ENCODE measurements around the gene PHACTR1. TPM values are rescaled to one million over a fixed set of nuclear protein-coding genes. Genes with fewer than 3 reads are reported as not detected.
"Not testable (repeated sequence)": the region's sequence is repeated elsewhere in the genome, so short reads cannot be mapped to it uniquely, and the experiment has no call there.

The PHACTR1 gene
- total and polyA plus RNA-seq, 2 donors (not counting 1 experiment from before 2014, with no cell fraction given): 0.60 to 1.2 TPM

DNA sequence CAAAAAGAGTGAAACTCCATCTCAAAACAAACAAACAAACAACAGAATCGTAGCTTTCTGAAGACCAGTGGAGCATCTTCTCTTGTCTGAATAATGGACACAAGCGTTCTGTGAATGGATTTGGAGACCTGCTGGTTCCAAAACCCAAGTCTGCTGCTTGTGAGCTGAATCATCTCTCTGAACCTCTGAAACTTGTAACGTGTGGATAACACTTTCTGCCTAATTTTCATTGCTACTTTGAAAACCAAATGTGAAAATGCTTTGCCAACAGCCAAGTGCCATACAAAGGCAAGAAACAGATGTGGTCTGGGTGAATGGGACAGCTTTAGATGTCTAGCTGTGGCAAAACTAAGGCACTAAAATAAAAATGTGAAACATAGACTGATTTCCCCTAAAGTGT, 44.3 kb downstream of the PHACTR1 start:
- Histone ChIP-seq H3K79me2 (ENCODE audit: control insufficient read depth, insufficient read depth, low read length) (no peaks in the 10 kb centered on the region), H3K9ac (ENCODE audit: insufficient read depth, low read length) (no peak overlapping the region), H3K36me3 (ENCODE audit: control insufficient read depth, insufficient read depth, low read length) (no peaks in the 10 kb centered on the region), H3K4me3 (replicated peaks in 1 of 4; ENCODE audit: control extremely low read depth in 1 of 4, insufficient read depth in 1 of 4, low read depth in 3 of 4, low read length in 4 of 4) (no peak overlapping the region), H3K4me1 (ENCODE audit: control insufficient read depth, extremely low read depth, insufficient read depth, low read length) (no peaks in the 10 kb centered on the region), H4K20me1 (ENCODE audit: control insufficient read depth, extremely low read depth, insufficient read depth, low read length) (no peaks in the 10 kb centered on the region), H3K4me2 (ENCODE audit: extremely low read depth, insufficient read depth, low read length) (no peak overlapping the region), H3K27me3 (ENCODE audit: control insufficient read depth, insufficient read depth, low read length) (no peaks in the 10 kb centered on the region), H3K27ac (ENCODE audit: insufficient read depth, low read length) (no peak overlapping the region), H3K9me3 (ENCODE audit: control insufficient read depth, insufficient read depth, low read depth, low read length) (no peaks in the 10 kb centered on the region), H2AFZ (ENCODE audit: low read length) (no peak overlapping the region)
- no peak for TF ChIP-seq EZH2 (IDR thresholded peaks at IDR 0.05; ENCODE audit: low read length, missing control alignments)
- TF ChIP-seq, protein P1, sequence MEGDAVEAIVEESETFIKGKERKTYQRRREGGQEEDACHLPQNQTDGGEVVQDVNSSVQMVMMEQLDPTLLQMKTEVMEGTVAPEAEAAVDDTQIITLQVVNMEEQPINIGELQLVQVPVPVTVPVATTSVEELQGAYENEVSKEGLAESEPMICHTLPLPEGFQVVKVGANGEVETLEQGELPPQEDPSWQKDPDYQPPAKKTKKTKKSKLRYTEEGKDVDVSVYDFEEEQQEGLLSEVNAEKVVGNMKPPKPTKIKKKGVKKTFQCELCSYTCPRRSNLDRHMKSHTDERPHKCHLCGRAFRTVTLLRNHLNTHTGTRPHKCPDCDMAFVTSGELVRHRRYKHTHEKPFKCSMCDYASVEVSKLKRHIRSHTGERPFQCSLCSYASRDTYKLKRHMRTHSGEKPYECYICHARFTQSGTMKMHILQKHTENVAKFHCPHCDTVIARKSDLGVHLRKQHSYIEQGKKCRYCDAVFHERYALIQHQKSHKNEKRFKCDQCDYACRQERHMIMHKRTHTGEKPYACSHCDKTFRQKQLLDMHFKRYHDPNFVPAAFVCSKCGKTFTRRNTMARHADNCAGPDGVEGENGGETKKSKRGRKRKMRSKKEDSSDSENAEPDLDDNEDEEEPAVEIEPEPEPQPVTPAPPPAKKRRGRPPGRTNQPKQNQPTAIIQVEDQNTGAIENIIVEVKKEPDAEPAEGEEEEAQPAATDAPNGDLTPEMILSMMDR (conservative IDR thresholded peaks at IDR 0.05 in 1 of 2, IDR thresholded peaks at IDR 0.05 in 1 of 2; ENCODE audit: low read depth in 1 of 2, low read length in 2 of 2): no peak
- DNase-seq (ENCODE audit: low read depth in 2 of 2): peak in 1 of 2 donors; percentile 41

DNA sequence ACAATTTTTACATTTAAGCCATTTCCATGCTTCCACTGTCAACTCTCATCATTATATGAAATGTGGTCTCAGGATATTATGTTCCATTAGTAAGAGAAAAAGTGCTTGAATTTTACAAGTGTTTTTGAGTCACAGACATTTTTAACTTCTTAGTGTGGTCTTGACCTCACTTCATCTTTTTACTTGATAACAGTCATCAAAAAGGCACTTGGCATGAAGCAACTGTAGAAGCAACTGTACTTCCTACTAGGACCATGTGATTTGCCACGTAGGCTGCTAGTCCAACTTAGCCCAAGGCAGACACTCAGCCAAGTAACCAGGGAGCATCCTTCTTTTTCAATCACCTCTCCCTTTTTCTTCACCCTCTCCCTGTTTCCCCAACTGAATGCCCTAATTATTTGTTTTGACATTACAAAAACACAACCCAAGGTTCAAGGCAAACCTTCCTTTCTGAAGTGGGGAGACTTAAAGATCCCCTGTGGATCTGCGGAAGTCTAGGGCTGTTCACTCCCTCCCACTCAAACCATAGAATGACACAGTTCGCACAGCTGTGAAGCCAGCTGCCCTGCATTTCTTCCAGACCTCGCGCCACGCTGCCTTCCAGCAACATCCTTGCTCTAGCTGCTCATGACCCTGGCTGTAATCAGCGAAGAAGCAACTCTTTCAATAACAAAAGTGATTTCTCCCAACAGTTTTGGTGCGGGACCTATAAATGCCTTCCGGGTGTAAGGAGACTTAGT, 45.0 kb downstream of the PHACTR1 start:
- no peaks in the 10 kb centered on the region for H3K36me3 ChIP-seq (ENCODE audit: control insufficient read depth, insufficient read depth, low read length)
- H3K27me3 ChIP-seq (ENCODE audit: control insufficient read depth, insufficient read depth, low read length): no peaks in the 10 kb centered on the region
- H3K4me3 ChIP-seq (replicated peaks in 1 of 4; ENCODE audit: control extremely low read depth in 1 of 4, insufficient read depth in 1 of 4, low read depth in 3 of 4, low read length in 4 of 4): no peak overlapping the region
- H3K27ac ChIP-seq (ENCODE audit: insufficient read depth, low read length): no peak overlapping the region
- H3K4me1 ChIP-seq (ENCODE audit: control insufficient read depth, extremely low read depth, insufficient read depth, low read length): no peaks in the 10 kb centered on the region
- no peaks in the 10 kb centered on the region for H3K9me3 ChIP-seq (ENCODE audit: control insufficient read depth, insufficient read depth, low read depth, low read length)
- TF ChIP-seq, protein P1 (conservative IDR thresholded peaks at IDR 0.05 in 1 of 2, IDR thresholded peaks at IDR 0.05 in 1 of 2; ENCODE audit: low read depth in 1 of 2, low read length in 2 of 2): no peak
- no peak overlapping the region for H3K9ac ChIP-seq (ENCODE audit: insufficient read depth, low read length)
- peak in 1 of 2 donors; percentile 98 for DNase-seq (ENCODE audit: low read depth in 2 of 2)
- H2AFZ ChIP-seq (ENCODE audit: low read length): no peak overlapping the region
- no peak overlapping the region for H3K4me2 ChIP-seq (ENCODE audit: extremely low read depth, insufficient read depth, low read length)
- H4K20me1 ChIP-seq (ENCODE audit: control insufficient read depth, extremely low read depth, insufficient read depth, low read length): no peaks in the 10 kb centered on the region
- no peaks in the 10 kb centered on the region for H3K79me2 ChIP-seq (ENCODE audit: control insufficient read depth, insufficient read depth, low read length)

DNA sequence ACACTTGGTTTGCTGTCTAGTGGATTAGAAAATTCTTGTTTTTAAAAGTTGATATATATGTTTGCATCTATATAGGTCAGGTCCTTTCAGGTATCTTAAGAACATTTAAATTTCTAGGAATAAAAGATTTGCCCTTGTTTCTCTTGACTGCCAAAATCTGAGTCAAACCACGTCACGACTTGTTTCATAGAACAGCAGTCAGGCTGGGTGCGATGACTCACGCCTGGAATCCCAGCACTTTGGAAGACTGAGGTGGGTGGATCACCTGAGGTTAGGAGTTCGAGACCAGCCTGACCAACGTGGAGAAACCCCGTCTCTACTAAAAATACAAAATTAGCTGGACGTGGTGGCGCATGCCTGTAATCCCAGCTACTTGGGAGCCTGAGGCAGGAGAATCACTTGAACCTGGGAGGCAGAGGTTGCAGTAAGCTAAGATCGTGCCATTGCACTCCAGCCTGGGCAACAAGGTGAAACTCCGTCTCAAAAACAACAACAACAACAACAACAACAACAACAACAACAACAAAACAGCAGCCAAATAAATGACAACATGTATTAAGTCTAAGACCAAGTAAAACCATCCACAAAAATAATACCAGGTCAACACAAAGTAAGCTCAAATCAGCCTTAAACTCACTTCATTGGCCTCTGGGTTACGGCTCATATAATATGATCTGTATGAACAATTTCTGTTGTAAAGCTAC, 46.3 kb downstream of the PHACTR1 start:
- H3K9ac ChIP-seq (ENCODE audit: insufficient read depth, low read length); H3K36me3 ChIP-seq (ENCODE audit: control insufficient read depth, insufficient read depth, low read length); H2AFZ ChIP-seq (ENCODE audit: low read length); H3K79me2 ChIP-seq (ENCODE audit: control insufficient read depth, insufficient read depth, low read length); H4K20me1 ChIP-seq (ENCODE audit: control insufficient read depth, extremely low read depth, insufficient read depth, low read length); H3K27ac ChIP-seq (ENCODE audit: insufficient read depth, low read length); H3K9me3 ChIP-seq (ENCODE audit: control insufficient read depth, insufficient read depth, low read depth, low read length); H3K4me1 ChIP-seq (ENCODE audit: control insufficient read depth, extremely low read depth, insufficient read depth, low read length); H3K4me3 ChIP-seq (replicated peaks in 1 of 4; ENCODE audit: control extremely low read depth in 1 of 4, insufficient read depth in 1 of 4, low read depth in 3 of 4, low read length in 4 of 4); H3K4me2 ChIP-seq (ENCODE audit: extremely low read depth, insufficient read depth, low read length); H3K27me3 ChIP-seq (ENCODE audit: control insufficient read depth, insufficient read depth, low read length): not testable (repeated sequence)
- peak in 1 of 2 donors; percentile 86 for DNase-seq (ENCODE audit: low read depth in 2 of 2)

All from fibroblast of lung (primary cell).